Muscle of leg (tissue), 11 donors: ENCODE data around the gene GAPDHS. TPM values are rescaled to one million over a fixed set of nuclear protein-coding genes. Genes with fewer than 3 reads are reported as not detected.

Experiments
- DNase-seq: peaks from one replicate; pipeline ENCODE4 v3.0.0; 2013
- H3K27ac ChIP-seq: one replicate; pipeline ENCODE4 v1.5.1; 2013; ENCODE audit warnings: mild to moderate bottlenecking, low read length, control low read depth
- H3K27me3 ChIP-seq: one replicate; pipeline ENCODE4 v1.6.1; 2013; ENCODE audit warnings: low read length; ENCODE audit not compliant: control insufficient read depth, insufficient read depth
- H3K36me3 ChIP-seq: one replicate; pipeline ENCODE4 v1.6.1; 2013; ENCODE audit warnings: low read length; ENCODE audit not compliant: control insufficient read depth, insufficient read depth
- H3K4me1 ChIP-seq: one replicate; pipeline ENCODE4 v1.6.1; 2013; ENCODE audit warnings: low read length; ENCODE audit not compliant: control insufficient read depth, insufficient read depth
- H3K4me3 ChIP-seq: one replicate; pipeline ENCODE4 v1.5.1; 2013; ENCODE audit warnings: low read length, control low read depth
- H3K9me3 ChIP-seq: replicated peaks from 2 replicates; pipeline ENCODE4 v1.6.1; 2013; ENCODE audit warnings: low read depth, low read length; ENCODE audit not compliant: control insufficient read depth
- WGBS: methylation state at CpG from one replicate; pipeline ENCODE4 v1.1.5; 2013; ENCODE audit warnings: missing lambda C conversion rate; ENCODE audit not compliant: insufficient coverage; 5-methylcytosine and 5-hydroxymethylcytosine counted together
- polyA plus RNA-seq, 8 donors: library from polyadenylated mRNA; unstranded; fragments of 120-200 nt; gene quantifications; one replicate each; pipeline versions ENCODE4 v1.2.1 to v1.2.3, GENCODE V29; 2013; ENCODE audit warnings: inconsistent platforms in 1 of 8, low replicate concordance in 1 of 8; ENCODE audit not compliant: insufficient read length in 8 of 8, insufficient read depth in 1 of 8
- total RNA-seq: library from RNA; stranded (reverse); fragments of 120-200 nt; gene quantifications from one replicate; pipeline ENCODE4 v1.2.4, GENCODE V29; 2013

GAPDHS gene
- total and polyA plus RNA-seq, 9 donors = not detected

- Histone ChIP-seq H3K27me3 (peaks cover 82% of the 10 kb centered on the region), H3K4me1 (peaks cover 17% of the 10 kb centered on the region), H3K27ac (no peak overlapping the region), H3K9me3 (no peaks in the 10 kb centered on the region), H3K36me3 (no peaks in the 10 kb centered on the region), H3K4me3 (peak overlapping the region; percentile 9)
- peak; percentile 65 for DNase-seq
- 1% methylated on average over 28 of the region's 39 CpGs for WGBS
Measured at GRCh38 chr19:35509861-35510625, 23.2 kb upstream of the GAPDHS start.

GRCh38 chr19:35510626-35510964 lies 22.7 kb upstream of the GAPDHS start:
- 8% methylated on average over 15 of the region's 15 CpGs for WGBS
- no peaks in the 10 kb centered on the region for H3K36me3 ChIP-seq
- no peak overlapping the region for H3K4me3 ChIP-seq
- H3K27me3 ChIP-seq = peaks cover 77% of the 10 kb centered on the region
- no peak for DNase-seq
- no peak overlapping the region for H3K27ac ChIP-seq
- H3K9me3 ChIP-seq = no peaks in the 10 kb centered on the region
- peaks cover 17% of the 10 kb centered on the region for H3K4me1 ChIP-seq

DNA sequence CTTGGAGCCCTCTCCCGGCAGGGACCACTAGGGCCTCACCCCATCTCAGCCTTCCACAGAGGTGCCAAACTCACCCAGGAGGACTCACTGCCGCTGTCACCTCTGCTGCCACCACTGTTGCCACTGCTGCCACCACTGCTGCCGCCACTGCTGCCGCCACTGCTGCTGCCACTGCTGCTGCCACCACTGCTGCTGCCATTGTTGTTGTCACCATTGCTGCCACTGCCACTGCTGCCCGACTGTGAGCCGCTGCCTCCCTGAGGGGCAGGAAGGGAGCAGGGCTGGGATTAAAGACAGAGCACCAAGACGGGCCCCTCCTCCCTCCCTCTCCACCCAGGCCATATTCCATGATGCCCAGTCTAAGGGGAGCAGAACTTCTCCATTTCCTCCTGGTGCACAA lies 21.9 kb upstream of the GAPDHS start:
- Histone ChIP-seq H3K9me3 (no peaks in the 10 kb centered on the region), H3K4me3 (no peak overlapping the region), H3K36me3 (no peaks in the 10 kb centered on the region), H3K27ac (no peak overlapping the region), H3K27me3 (peaks cover 70% of the 10 kb centered on the region), H3K4me1 (peaks cover 17% of the 10 kb centered on the region)
- no peak for DNase-seq
- WGBS = 83% methylated on average over 5 of the region's 7 CpGs

DNA sequence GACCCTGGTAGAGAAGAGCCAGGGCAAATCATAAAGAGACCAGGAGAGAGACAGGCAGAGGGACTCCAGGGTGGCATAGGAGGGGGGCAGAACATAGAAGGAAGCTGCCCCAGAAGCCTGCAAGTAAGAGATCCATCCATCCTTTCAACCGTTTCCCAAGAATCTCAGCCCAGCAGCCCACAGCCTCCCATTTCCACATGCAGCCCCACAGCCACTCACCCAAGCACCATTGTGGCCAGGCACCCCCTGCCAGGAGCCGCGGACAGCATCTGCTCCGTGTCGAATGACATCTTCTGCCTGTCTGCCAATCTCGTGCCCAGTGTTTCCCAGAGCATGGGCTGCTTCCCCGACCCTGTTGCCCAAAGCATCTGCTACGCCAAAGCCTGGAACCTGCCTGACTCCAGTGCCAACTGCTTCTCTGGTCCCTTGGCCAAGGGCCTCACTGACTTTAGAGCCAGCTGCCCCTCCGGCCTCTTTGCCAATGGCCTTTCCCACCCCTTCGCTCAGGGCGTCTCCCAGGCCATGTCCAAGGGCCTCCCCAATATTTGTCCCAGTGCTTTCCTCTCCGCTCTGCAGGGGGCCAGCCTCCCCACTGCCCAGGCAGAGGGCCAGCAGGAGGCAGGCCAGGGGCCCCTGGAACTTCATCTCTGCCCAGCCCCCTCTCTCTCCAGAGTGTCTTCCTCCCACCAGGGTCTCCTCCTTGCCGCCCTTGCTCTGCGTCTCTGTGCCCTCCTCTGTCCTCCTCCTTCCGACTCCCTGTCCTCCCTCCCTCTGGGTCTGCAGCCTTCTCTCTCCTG lies 20.2 kb upstream of the GAPDHS start:
- Histone ChIP-seq H3K4me1 (peaks cover 17% of the 10 kb centered on the region), H3K27me3 (peaks cover 58% of the 10 kb centered on the region), H3K4me3 (no peak overlapping the region), H3K27ac (no peak overlapping the region), H3K9me3 (no peaks in the 10 kb centered on the region), H3K36me3 (no peaks in the 10 kb centered on the region)
- DNase-seq = peak; percentile 66
- WGBS = 57% methylated on average over 14 of the region's 15 CpGs

GRCh38 chr19:35513628-35514281 lies 19.5 kb upstream of the GAPDHS start, which contains the start of gene DMKN:
DMKN (minus strand) TSS chr19:35513649; CDS start chr19:35513475, 174 bp downstream.
- peaks cover 17% of the 10 kb centered on the region for H3K4me1 ChIP-seq
- DNase-seq = no peak
- H3K9me3 ChIP-seq = no peaks in the 10 kb centered on the region
- H3K4me3 ChIP-seq = no peak within 1 kb of the TSS
- H3K36me3 ChIP-seq = no peaks in the 10 kb centered on the region
- 4% methylated on average over 12 of the region's 15 CpGs for WGBS
- no peak within 1 kb of the TSS for H3K27ac ChIP-seq
- peaks cover 57% of the 10 kb centered on the region for H3K27me3 ChIP-seq

DNA sequence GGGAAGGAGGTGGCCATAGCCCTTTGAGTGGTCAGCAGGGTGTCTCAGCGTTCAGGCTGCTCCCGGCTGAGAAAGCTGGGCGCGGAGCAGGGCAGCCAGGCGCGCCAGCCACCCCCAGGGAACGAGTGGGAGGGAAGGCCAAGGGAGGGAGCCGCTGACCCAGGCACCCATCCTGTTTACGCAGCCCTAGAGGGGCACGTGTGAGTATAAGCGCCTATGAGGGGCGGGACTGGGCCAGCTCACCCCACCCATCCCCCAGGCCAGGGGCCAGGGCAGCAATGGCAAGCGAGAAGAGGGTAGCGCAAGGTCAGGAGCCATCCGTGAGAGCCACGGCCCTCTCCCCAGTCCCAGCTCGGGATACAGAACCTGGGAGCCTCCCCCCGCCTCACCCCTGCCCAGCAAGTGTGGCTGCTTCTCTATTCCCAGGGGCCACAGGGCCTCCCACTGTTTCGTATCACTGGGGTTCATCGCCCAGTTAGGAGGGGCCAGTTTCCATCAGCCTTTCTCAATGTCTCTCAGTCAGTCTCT lies 18.9 kb upstream of the GAPDHS start:
- Histone ChIP-seq H3K4me3 (no peak overlapping the region), H3K9me3 (no peaks in the 10 kb centered on the region), H3K4me1 (peaks cover 17% of the 10 kb centered on the region), H3K27ac (no peak overlapping the region), H3K36me3 (no peaks in the 10 kb centered on the region), H3K27me3 (peaks cover 51% of the 10 kb centered on the region)
- 15% methylated on average over 15 of the region's 20 CpGs for WGBS
- DNase-seq = no peak

GRCh38 chr19:35516310-35516709 lies 16.9 kb upstream of the GAPDHS start:
- no peak overlapping the region for H3K27ac ChIP-seq
- WGBS = no CpG with 5 or more reads among the region's 3 CpGs
- no peaks in the 10 kb centered on the region for H3K9me3 ChIP-seq
- no peak overlapping the region for H3K4me3 ChIP-seq
- H3K36me3 ChIP-seq = no peaks in the 10 kb centered on the region
- no peak for DNase-seq
- H3K4me1 ChIP-seq = peaks cover 6% of the 10 kb centered on the region
- H3K27me3 ChIP-seq = peaks cover 33% of the 10 kb centered on the region

DNA sequence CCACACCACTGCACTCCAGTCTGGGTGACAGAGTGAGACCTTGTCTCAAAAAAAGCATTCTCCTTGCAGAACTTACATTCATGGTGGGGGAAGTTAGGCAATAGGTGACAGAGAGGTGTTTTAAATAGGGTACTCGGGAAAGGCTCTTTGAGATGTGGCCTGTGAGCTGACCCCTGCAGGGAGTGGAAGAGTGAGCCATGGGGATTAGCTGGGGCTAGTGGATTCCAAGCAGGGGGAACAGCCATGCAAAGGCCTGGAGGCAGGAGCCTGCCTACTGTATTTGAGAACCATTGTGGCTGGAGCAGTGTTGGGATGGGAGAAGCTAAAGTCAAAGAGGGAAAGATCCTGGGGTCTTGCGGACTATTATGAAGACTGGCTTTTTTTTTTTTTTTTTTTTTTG lies 15.9 kb upstream of the GAPDHS start:
- H3K27ac ChIP-seq = no peak overlapping the region
- H3K4me3 ChIP-seq = no peak overlapping the region
- peaks cover 6% of the 10 kb centered on the region for H3K4me1 ChIP-seq
- DNase-seq = no peak
- 40% methylated on average over 1 of the region's 2 CpGs for WGBS
- H3K36me3 ChIP-seq = no peaks in the 10 kb centered on the region
- peaks cover 26% of the 10 kb centered on the region for H3K27me3 ChIP-seq
- no peaks in the 10 kb centered on the region for H3K9me3 ChIP-seq

GRCh38 chr19:35518313-35518712 lies 14.9 kb upstream of the GAPDHS start:
- no peak overlapping the region for H3K4me3 ChIP-seq
- no peak for DNase-seq

GRCh38 chr19:35519291-35519690 lies 14.0 kb upstream of the GAPDHS start:
- H3K9me3 ChIP-seq = no peaks in the 10 kb centered on the region
- 19% methylated on average over 3 of the region's 7 CpGs for WGBS
- DNase-seq = no peak
- no peaks in the 10 kb centered on the region for H3K4me1 ChIP-seq
- H3K27me3 ChIP-seq = peaks cover 16% of the 10 kb centered on the region
- no peak overlapping the region for H3K4me3 ChIP-seq
- no peak overlapping the region for H3K27ac ChIP-seq
- no peaks in the 10 kb centered on the region for H3K36me3 ChIP-seq

More at GRCh38 chr19:35518313-35518712, 14.9 kb upstream of the GAPDHS start:
- H3K4me1 ChIP-seq = no peaks in the 10 kb centered on the region
- no peak overlapping the region for H3K27ac ChIP-seq
- H3K27me3 ChIP-seq = peaks cover 17% of the 10 kb centered on the region
- H3K36me3 ChIP-seq = no peaks in the 10 kb centered on the region
- WGBS = 63% methylated on average over 3 of the region's 6 CpGs
- H3K9me3 ChIP-seq = no peaks in the 10 kb centered on the region
